PC-9 (cell line): ENCODE measurements around the gene IL1RL2. TPM values are rescaled to one million over a fixed set of nuclear protein-coding genes. Genes with fewer than 3 reads are reported as not detected.
A peak's percentile ranks its signal among the peaks of the same experiment; 100 is the strongest.

ENCODE experiments used
- BruUV-seq: library from RNA; stranded (reverse); fragments of 400-500 nt; replicated peaks from 2 replicates; lab custom pipeline; 2021; lab: Mats Ljungman, UMichigan
- CTCF ChIA-PET: fragments of 300-600 bp; sonication (Branson Sonifier 250); formaldehyde crosslinking; loops from one replicate; lab custom pipeline; 2022; ENCODE audit warnings: antibody characterized with exemption; lab: Charles Lee
- POLR2A ChIA-PET: fragments of 300-600 bp; sonication (Branson Sonifier 250); formaldehyde crosslinking; loops from one replicate; lab custom pipeline; 2022; ENCODE audit warnings: antibody characterized with exemption; ENCODE audit not compliant: unreplicated experiment; lab: Charles Lee
- DNase-seq, 2 experiments: peaks; one replicate each; pipeline versions ENCODE4 v3.0.0 to v3.0.0-alpha.2; 2015 to 2022; ENCODE audit warnings: mixed read lengths in 1 of 2
- H2AFZ ChIP-seq: fragments of 200-600 bp; sonication (generic); 2 replicates; pipeline ENCODE4 v1.8.1; 2017; ENCODE audit warnings: antibody characterized with exemption
- H3F3A ChIP-seq: fragments of 200-600 bp; sonication (generic); 2 replicates; pipeline ENCODE4 v1.8.1; 2017; ENCODE audit warnings: antibody characterized with exemption, mild to moderate bottlenecking, low read depth; ENCODE audit not compliant: insufficient read depth
- H3K27ac ChIP-seq: fragments of 200-600 bp; sonication (generic); 2 replicates; pipeline ENCODE4 v1.6.1; 2016; ENCODE audit warnings: mixed run types
- H3K27me3 ChIP-seq: fragments of 200-600 bp; sonication (generic); 2 replicates; pipeline ENCODE4 v1.6.1; 2016; ENCODE audit warnings: low read depth, mixed run types; ENCODE audit not compliant: insufficient read depth
- H3K36me3 ChIP-seq: fragments of 200-600 bp; sonication (generic); 2 replicates; pipeline ENCODE4 v1.6.1; 2016; ENCODE audit warnings: low read depth, mixed run types
- H3K4me1 ChIP-seq: fragments of 200-600 bp; sonication (generic); replicated peaks from 2 replicates; pipeline ENCODE4 v1.6.1; 2016; ENCODE audit warnings: mixed run types; ENCODE audit not compliant: insufficient read depth
- H3K4me2 ChIP-seq: fragments of 200-600 bp; sonication (generic); 2 replicates; pipeline ENCODE4 v1.6.1; 2017; ENCODE audit warnings: mixed run types
- H3K4me3 ChIP-seq: fragments of 200-600 bp; sonication (generic); 2 replicates; pipeline ENCODE4 v1.6.1; 2016; ENCODE audit warnings: mixed run types
- H3K79me2 ChIP-seq: fragments of 200-600 bp; sonication (generic); 2 replicates; pipeline ENCODE4 v1.6.1; 2017; ENCODE audit warnings: low read depth, mixed run types
- H3K9me2 ChIP-seq: fragments of 200-600 bp; sonication (generic); 2 replicates; pipeline ENCODE4 v1.8.1; 2017; ENCODE audit warnings: mild to moderate bottlenecking; ENCODE audit not compliant: insufficient read depth
- H3K9me3 ChIP-seq: fragments of 200-600 bp; sonication (generic); 2 replicates; pipeline ENCODE4 v1.8.1; 2016; ENCODE audit warnings: low read depth; ENCODE audit not compliant: insufficient read depth
- H4K20me1 ChIP-seq: fragments of 200-600 bp; sonication (generic); 2 replicates; pipeline ENCODE4 v1.8.1; 2017; ENCODE audit not compliant: insufficient read depth
- CTCF ChIP-seq: fragments of 200-600 bp; sonication (generic); conservative IDR thresholded peaks from 2 replicates; pipeline ENCODE4 v1.6.1; 2017; ENCODE audit warnings: mixed run types, antibody characterized with exemption, mild to moderate bottlenecking, moderate library complexity
- EZH2 ChIP-seq: fragments of 200-600 bp; sonication (generic); IDR thresholded peaks from 2 replicates; pipeline ENCODE4 v1.8.0; 2017; ENCODE audit warnings: antibody characterized with exemption, low read depth
- intact Hi-C: fragments of 100-400 bp; cut with micrococcal nuclease; formaldehyde crosslinking; loops from one replicate; pipeline ENCODE4 v1.10.0; 2022; ENCODE audit not compliant: unreplicated experiment
- total RNA-seq: library from RNA; stranded (reverse); gene quantifications from 2 replicates; pipeline ENCODE4 v1.2.3, GENCODE V29; 2021

IL1RL2 gene
- total RNA-seq, 1 experiment from 2014 or later: 1.9 TPM

- no TSS peak for BruUV-seq
- DNase-seq: no peak
- TF ChIP-seq CTCF: no peak
- TF ChIP-seq EZH2: no peak
- H2AFZ ChIP-seq: no peak overlapping the region
- H3K27ac ChIP-seq: no peak overlapping the region
- ChIA-PET CTCF (no interaction called here), POLR2A (no interaction called here)
- H3K4me2 ChIP-seq: no peak overlapping the region
- peaks cover 25% of the 10 kb centered on the region for H3F3A ChIP-seq
- H4K20me1 ChIP-seq: no peaks in the 10 kb centered on the region
- no peaks in the 10 kb centered on the region for H3K9me2 ChIP-seq
- H3K4me3 ChIP-seq: no peak overlapping the region
- no peaks in the 10 kb centered on the region for H3K36me3 ChIP-seq
- H3K9me3 ChIP-seq: no peaks in the 10 kb centered on the region; the same call in 1 of the 2 replicates
- H3K27me3 ChIP-seq: no peaks in the 10 kb centered on the region
- H3K4me1 ChIP-seq: peaks cover 33% of the 10 kb centered on the region
- intact Hi-C loops: no loop called here
- no peaks in the 10 kb centered on the region for H3K79me2 ChIP-seq
Observed at GRCh38 chr2:102154364-102154763, 32.5 kb upstream of the IL1RL2 start.

GRCh38 chr2:102154946-102155702 is 31.7 kb upstream of the IL1RL2 start:
- H3K4me2 ChIP-seq: peak overlapping the region; percentile 50
- H3K27ac ChIP-seq: peak overlapping the region; percentile 64
- H3K9me2 ChIP-seq: no peaks in the 10 kb centered on the region
- CTCF ChIA-PET: no interaction called here
- no peak for TF ChIP-seq CTCF
- DNase-seq: no peak
- peaks cover 26% of the 10 kb centered on the region for H3F3A ChIP-seq
- POLR2A ChIA-PET: no interaction called here
- no peaks in the 10 kb centered on the region for H3K27me3 ChIP-seq
- no peak overlapping the region for H3K4me3 ChIP-seq
- H3K79me2 ChIP-seq: no peaks in the 10 kb centered on the region
- no peaks in the 10 kb centered on the region for H3K36me3 ChIP-seq
- H3K4me1 ChIP-seq: peaks cover 40% of the 10 kb centered on the region
- H4K20me1 ChIP-seq: no peaks in the 10 kb centered on the region
- no TSS peak for BruUV-seq
- no peaks in the 10 kb centered on the region; the same call in 1 of the 2 replicates for H3K9me3 ChIP-seq
- intact Hi-C loops: no loop called here
- H2AFZ ChIP-seq: no peak overlapping the region

- H3K9me3 ChIP-seq: no peaks in the 10 kb centered on the region
- H3K27me3 ChIP-seq: no peaks in the 10 kb centered on the region
- ChIA-PET CTCF (interaction anchor here (0.8 kb wide), 1 partner anchor 136 kb away, joined by 3 read pairs; no protein-coding TSS in a partner anchor), POLR2A (no interaction called here)
- H3K4me1 ChIP-seq: peaks cover 45% of the 10 kb centered on the region
- no TSS peak for BruUV-seq
- no peaks in the 10 kb centered on the region for H3K9me2 ChIP-seq
- no peak overlapping the region for H3K4me3 ChIP-seq
- H3K4me2 ChIP-seq: peak overlapping the region; percentile 50
- peaks cover 27% of the 10 kb centered on the region for H3F3A ChIP-seq
- no peaks in the 10 kb centered on the region for H4K20me1 ChIP-seq
- no peaks in the 10 kb centered on the region for H3K79me2 ChIP-seq
- H3K36me3 ChIP-seq: no peaks in the 10 kb centered on the region
- TF ChIP-seq EZH2: no peak
- no peak for TF ChIP-seq CTCF
- peak in 1 of 2 experiments; percentile 96 for DNase-seq
- H2AFZ ChIP-seq: 0 out of 2 replicates have a peak overlapping the region, but pooled peaks have one; percentile 15
- peak overlapping the region; percentile 64 for H3K27ac ChIP-seq
- intact Hi-C loops: loop anchor here (1.0 kb wide), 1 partner anchor 37 kb away; no protein-coding TSS in a partner anchor
Observed at GRCh38 chr2:102155703-102156515, 30.9 kb upstream of the IL1RL2 start.
